GM21381 (cell line): ENCODE data around the gene RPL6.

Experiments
- ATAC-seq: cut with Tn5 transposase; IDR thresholded peaks from one replicate; pipeline ENCODE4 v1.9.1; 2021; ENCODE audit warnings: mild to moderate bottlenecking, moderate library complexity; ENCODE audit not compliant: unreplicated experiment

RPL6 gene

GRCh38 chr12:112380663-112381405 lies 28.6 kb downstream of the RPL6 start:
- no peak for ATAC-seq

GRCh38 chr12:112375105-112375504 lies 34.3 kb downstream of the RPL6 start:
- ATAC-seq = no peak

GRCh38 chr12:112374166-112374740 lies 35.2 kb downstream of the RPL6 start:
- ATAC-seq = no peak

GRCh38 chr12:112370868-112371510 lies 38.4 kb downstream of the RPL6 start:
- ATAC-seq = no peak

GRCh38 chr12:112370199-112370598 lies 39.2 kb downstream of the RPL6 start:
- no peak for ATAC-seq

- no peak for ATAC-seq
Measured at GRCh38 chr12:112368856-112369255, 40.5 kb downstream of the RPL6 start.

GRCh38 chr12:112367965-112368364 lies 41.4 kb downstream of the RPL6 start:
- no peak for ATAC-seq

GRCh38 chr12:112362310-112362709 lies 47.1 kb downstream of the RPL6 start:
- ATAC-seq = no peak

- no peak for ATAC-seq
Measured at GRCh38 chr12:112361271-112361670, 48.1 kb downstream of the RPL6 start.

- no peak for ATAC-seq
Measured at GRCh38 chr12:112359290-112359689, 50.1 kb downstream of the RPL6 start.

- no peak for ATAC-seq
Measured at GRCh38 chr12:112357214-112357613, 52.2 kb downstream of the RPL6 start.
